HG03064 (cell line): ENCODE measurements around the gene NEU4.
"Not testable (repeated sequence)": the region's sequence is repeated elsewhere in the genome, so short reads cannot be mapped to it uniquely, and the experiment has no call there.

Source experiments
- ATAC-seq: cut with Tn5 transposase; IDR thresholded peaks from one replicate; pipeline ENCODE4 v1.9.1; 2021; ENCODE audit warnings: low read depth; ENCODE audit not compliant: unreplicated experiment

Gene NEU4

DNA sequence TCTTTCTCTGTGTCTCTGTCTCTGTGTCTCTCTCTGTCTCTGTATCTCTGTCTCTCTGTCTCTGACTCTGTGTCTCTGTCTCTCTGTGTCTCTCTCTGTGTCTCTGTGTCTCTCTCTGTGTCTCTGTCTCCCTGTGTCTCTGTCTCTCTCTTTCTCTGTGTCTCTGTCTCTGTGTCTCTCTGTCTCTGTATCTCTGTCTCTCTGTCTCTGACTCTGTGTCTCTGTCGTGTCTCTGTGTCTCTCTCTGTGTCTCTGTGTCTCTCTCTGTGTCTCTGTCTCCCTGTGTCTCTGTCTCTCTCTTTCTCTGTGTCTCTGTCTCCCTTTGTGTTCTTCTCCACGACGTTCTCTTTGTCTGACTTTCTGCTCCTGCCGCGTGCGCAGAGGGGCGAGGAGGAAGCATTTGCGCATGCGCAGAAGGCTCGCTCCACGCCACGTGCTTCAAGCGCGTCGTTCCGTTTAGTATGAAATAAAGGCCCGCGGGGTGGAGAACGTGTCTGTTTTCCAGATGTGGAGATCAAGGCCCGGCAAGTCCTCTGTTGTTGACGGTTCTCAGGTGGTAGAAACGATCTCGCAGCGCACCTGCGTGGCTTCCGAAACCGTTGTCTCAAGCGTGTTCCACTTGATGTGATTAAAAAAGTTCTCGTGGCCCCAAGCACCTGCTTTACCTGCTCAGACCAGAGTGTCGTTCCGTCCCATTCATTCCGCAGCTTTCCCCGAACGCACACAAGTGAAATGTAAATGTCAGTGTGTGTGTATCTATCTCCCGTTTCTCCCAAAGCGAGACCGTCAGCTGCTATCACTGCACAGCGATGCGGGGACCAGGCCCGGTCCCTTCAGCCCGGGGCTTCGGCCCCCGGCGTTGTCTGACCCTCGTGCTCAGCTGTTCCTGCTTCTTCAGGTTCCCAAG is 14.8 kb downstream of the NEU4 start:
- ATAC-seq = not testable (repeated sequence)

DNA sequence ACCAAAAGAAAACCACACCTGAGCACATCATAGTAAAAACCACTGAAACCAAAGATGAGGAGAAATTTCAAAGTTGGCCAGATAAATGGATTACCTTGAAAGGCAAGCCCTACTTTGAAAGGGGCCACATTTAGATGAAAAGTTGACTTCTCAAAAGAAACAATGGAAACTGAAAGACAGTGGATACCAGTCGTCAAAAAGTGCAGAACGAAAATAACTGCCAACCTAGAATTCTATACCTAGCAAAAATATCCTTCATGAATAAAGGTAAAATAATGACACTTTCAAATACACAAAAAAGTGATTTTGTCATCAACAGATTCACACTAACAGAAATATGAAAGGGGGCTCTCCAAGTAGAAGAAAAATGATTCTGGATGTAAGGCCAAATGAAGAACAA is 18.4 kb downstream of the NEU4 start:
- ATAC-seq = no peak

DNA sequence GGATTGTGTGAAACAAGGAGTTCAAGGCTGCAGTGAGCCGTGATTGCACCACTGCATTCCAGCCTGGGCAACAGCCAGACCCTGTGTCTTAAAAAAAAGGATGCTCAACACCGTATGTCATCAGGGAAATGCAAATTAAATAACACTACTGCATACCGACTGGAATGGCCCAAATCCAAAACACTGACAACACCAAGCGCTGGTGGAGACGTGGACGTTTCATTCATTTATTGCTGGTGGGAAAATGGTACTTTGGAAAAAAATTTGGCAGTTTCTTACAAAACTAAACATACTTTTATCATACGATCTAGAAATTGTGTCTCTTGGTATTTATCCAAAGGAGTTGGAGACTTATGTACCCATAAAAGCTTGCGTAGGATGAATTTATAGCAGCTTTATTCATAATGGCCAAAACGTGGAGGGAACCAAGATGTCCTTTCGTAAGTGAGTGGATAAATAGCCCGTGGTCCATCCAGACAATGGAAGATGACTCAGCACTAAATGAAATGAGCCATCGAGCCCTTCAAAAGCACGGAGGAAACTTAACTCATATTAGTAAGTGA is 24.2 kb downstream of the NEU4 start:
- ATAC-seq = no peak

DNA sequence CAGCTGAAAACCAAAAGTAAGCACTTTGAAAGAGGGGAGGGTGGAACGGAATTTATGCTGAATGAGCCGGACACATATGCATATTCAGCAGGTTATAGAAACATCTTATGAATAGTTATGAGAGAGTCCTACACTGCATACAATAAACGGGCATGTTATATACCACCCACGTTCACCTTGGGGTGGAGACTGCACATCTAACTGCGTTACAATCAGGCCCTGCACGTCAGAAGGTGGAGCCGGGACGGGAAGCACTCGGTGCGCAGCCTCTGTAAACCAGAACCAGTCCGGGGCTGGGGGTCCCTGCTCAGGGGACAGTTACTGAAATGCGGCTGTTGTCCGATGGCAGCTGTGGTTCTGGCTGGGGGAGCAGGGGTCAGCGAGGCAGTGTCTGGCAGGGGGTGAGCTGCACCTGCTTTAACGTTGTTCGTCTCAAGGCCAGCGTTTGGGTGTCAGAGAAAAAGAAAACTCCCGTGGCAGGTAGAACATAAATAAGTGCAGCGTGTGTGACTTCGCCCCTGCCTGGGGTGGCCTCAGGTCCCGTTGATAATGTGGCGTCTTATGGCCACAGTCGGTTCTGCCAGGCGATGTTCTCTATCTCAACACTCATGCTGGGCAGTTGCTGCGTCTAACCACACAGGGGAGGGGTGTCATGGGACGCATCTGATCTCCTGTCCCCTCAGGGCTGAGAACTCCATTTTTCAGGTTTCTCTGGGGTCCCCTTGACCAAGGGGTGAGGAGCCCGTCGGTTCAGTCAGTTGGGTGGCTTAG is 24.9 kb downstream of the NEU4 start:
- ATAC-seq = not testable (repeated sequence)

DNA sequence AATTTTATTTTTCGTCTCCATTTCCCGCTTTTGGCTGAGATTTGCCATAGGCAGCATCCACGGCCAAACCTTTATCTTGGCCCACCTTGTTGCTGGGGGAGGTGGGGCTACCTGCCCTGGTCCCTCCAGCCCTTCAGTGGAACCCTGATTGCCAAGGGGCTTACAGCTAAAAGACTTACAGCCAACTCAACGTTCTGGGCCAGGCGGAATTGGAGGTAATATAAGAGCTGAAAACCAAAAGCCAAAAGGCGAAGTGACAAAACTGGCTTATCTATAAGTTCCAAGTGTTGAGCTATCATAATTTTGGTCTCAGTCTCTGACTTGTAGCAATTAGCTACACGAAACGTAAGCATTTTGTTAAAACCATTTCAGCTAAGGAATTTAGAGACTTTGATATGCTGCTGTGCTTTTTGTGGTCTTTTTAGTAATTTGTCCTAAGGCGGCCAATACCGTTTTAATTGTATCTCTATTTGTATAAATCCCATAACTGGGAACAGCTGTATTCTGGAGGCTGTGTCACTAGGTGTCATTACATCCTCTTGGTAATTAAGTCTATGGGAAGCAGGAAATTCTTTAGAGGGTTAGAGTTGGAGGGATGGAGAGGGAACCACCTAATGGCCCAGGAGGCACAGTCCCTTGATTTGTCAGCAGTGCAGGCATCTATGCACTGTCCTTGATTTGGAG is 25.7 kb downstream of the NEU4 start:
- no peak for ATAC-seq

DNA sequence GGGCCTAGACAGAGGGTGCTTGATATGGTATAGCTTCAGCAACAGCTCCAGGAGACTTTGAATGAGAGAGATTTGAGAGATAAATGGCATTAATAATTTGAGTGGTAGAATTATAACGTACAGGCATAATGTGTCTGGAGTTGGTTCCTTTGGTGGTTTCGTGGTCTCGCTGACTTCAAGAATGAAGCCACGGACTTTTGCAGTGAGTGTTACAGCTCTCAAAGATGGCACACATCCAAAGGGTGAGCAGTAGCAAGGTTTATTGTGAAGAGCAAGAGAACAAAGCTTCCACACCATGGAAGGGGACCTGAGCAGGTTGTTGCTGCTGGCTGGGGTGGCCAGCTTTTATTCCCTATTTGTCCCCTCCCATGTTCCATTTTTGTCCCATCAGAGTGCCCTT is 26.6 kb downstream of the NEU4 start:
- no peak for ATAC-seq

DNA sequence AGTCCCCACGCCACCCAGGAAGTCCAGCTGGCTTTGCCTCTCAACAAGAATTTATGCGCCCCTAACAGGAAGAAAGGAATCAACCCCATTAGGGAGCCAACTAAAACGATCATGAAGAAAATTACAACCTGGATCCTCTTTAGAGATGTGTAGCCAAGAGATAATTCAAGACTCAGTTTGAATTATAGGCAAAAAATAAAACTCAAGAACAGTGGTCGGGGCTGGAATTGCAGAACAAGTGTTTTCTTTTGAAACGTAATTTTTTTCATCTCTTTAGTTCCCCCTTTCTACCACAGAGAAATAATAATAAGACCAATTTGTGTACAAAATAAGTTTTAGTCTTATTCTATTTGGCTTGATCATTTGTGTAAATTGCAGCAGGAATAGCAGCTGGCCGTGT is 27.3 kb downstream of the NEU4 start:
- no peak for ATAC-seq

DNA sequence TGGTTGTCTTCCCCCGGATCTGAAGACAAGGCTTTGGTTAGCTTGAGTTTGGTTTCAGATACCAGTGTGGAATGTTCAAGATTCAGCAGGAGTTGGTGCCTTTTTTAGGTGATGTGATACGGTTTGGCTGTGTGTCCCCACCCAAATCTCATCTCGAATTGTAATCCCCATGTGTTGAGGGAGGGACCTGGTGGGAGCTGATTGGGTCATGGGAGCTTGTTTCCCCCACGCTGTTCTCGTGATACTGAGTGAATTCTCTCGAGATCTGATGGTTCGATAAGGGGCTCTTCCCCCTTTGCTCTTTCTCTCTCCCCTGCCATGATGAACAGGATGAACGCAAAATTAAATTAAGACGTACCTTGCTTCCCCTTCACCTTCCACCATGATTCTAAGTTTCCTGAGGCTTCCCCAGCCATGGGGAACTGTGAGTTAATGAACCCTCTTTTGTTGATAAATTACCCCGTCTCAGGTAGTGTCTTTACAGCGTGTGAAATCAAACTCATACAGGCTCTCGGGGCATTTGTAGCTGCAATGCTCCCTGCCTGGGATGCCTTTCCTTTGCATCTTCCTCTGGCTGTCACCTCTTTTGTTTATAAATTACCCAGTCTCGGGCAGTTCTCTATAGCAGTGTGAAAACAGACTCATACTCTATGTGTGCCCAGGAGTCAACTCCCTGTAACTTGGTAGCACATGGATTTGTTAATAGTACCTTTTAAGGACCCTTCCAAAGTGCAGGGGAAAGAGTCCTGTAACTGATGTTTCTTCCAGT is 28.4 kb downstream of the NEU4 start:
- ATAC-seq = no peak

DNA sequence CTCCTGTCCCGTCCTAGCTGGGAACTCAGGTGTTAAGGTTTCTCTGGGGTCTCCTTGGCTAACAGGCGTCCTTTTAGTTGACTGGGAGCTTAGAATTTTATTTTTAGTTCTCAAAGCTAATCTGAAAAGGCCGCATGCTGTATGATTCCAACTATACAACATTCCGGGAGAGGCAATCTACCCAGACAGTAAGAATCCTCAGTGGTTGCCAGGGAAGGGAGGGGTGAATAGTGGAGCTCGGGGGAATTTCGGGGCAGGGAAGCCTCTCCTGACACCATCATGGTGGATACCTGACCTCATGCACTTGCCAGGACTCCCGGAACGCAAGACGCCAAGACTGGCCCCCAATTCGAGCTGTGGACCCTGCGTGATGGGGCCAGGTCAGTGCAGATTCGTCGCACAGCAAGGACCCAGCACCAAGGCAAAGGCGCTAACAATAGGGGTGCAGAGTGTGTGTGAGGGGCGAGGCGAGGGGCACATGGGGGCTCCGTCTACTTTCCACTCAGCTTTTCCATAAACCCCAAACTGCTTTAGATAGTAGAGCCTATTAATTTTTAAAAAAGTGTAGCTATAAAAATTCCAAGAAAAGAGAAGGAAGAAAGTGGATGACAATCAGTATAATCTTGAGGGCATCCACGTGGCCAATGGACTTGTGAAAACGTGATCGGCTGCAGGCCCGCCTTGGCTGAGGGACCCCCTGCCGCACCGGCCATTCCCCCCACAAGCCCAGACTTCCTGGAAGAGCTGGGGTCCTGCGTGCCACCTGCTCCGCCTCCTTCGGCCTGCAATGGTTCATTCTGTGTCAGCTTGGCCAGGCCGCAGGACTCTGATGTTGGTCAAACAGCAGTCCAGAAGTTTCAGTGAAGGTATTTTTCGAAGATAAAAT is 32.4 kb downstream of the NEU4 start:
- ATAC-seq = no peak

DNA sequence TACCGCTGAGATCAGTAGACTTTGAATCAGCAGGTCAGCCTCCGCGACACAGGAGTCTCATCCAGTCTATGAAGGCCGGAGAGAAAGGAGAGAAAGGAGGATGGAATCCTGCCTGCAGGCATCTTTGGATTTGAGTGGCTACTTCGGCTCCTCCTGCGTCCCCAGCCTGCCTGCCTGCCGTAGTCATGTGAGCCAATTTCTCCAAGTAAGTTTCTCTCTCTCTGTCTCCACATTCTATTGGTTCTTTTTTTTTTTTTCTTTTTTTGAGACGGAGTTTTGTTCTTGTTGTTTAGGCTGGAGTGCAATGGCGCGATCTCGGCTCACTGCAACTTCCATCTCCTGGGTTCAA is 33.0 kb downstream of the NEU4 start:
- ATAC-seq = no peak

DNA sequence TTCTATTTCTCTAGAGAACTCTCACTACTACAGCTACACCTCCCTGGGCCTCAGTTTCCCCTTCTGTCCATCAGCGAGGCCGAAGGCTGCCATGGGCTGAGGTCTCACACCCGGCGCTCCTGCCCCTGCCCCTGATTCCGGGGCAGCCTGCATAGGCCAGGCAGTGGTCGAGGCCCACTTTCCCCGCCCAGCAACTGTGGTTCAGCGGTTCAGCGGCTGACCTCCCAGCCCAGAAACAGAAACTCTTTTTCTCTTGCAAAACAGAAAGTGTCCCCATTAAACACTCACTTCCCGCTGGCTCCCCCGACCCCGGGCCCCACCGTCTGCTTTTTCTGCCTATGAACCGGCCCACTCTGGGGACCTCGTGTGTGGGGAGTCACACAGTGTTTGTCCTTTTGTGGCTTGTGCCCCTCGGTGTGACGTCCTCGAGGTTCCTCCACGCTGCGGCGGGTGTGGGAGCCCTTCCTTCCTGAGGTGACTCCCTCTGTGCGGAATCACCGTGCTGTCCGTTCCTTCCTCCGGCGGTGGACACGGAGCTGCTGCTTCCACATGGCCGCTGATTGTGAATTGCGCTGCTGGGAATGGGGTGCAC is 33.7 kb downstream of the NEU4 start:
- no peak for ATAC-seq

DNA sequence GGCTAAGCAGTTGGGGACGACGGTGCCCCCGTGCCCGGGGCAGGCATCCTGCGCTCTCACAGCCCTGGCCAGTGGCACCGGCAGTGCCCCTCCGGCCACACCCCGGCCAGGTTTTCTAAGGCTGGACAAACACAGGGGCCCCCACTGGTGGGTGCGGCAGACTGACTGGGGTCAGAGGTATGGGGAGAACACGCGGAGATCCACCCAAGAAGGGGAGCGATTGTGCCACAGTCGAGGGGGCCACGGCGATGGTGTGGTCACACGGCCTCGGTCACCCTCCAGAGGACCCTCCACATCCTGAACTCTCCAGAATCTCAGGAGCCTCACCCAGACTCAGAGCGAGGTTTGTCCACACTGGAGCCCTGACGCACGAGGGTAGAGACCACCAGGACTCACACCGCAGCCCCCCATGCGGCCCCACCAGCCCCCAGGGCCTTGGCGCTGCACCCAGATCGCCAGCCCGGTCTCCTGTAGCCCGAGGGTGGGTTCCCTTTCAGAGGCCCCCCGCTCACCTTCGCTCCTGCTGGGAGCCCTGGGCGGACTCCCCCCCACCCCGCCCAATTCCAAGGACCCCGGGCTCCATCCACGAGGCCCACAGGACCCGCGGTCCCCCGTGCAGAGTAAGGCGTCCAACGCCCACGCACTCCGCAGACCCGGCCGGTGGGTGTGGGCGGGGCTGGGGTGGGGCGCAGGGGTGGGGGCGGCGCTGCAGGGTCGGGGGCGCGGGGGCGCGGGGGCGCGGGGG is 34.5 kb downstream of the NEU4 start:
- no peak for ATAC-seq

DNA sequence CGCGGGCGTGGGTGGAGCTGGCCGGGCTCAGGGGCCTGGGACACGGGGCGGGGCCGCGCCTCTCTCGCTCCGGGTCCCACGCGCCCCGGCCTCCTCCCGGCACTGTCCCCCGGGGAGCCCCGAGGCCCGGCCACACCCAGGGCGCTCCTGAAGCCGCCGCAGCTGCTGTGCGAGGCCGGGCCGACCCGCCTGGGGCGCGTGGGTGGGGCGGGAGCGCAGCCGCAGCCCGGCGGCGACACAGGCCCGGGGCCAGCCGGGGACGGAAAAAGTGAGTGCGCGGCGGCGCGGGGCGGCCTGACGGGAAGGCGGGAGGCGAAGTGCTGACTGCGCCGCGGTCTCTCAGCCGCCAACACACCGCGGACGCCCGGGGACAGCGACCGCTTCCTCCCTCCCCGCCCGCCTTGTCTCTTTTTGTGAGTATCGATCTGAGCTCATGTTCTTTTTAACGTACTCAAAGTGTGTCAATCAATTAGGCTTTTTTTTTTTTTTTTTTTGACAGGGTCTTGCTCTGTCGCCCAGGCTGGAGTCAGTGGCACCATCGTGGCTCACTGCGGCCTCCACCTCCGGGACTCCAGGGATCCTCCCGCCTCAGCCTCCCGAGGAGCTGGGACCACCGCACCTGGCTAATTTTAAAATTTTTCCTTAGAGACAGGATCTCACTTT is 35.2 kb downstream of the NEU4 start:
- ATAC-seq = no peak

DNA sequence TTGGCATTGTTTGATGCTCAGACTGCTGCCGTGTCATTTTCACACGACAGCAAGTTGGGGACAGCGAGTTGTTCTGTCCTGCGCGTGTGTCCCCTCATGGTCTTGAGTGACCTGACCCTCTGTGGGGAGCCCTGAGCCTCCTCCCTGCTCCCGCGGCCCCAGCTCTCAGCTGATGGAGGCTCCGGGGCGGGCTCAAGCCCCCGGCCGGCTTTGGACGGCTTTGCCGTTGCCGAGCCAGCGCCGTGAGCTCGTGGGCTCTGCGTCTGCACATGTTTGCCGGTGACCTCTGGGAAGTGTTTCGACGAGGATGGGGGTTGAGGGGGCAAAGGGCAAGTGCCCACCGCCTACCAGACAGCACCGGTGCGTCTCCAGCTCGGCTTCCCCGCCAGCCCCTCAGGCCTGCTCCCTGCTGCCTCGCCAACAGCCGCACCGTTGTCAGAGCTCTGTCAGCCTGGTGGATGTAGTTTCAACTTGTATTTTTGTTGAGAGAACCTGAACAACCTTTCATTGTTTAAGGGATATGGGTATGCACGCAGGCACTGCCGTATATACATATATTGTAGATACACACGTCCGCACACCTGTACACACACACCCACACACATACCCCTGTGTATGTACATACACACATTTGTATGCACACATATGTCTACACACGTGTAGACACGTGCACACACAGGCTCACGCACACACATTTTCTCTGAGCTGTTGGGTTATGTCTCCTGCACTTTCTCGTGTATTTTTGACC is 36.0 kb downstream of the NEU4 start:
- no peak for ATAC-seq

DNA sequence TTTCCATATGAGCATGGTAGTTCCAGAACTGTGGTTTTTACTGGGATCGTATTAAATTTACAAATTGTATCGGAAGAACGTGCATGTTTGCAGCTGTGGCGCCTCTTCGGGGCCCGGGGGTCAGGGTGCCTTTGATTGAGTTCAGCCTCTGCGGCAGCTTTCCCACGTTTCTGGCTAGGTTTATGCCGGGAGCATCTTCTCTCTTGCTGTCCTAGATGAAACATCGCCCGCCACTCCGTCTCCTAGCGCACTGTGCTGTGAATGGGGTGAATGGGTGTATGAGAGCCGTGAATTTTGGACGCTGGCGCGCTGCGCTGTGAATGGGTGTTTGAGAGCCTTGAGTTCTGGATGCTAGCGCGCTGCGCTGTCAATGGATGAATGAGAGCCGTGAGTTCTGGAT is 37.4 kb downstream of the NEU4 start:
- no peak for ATAC-seq

DNA sequence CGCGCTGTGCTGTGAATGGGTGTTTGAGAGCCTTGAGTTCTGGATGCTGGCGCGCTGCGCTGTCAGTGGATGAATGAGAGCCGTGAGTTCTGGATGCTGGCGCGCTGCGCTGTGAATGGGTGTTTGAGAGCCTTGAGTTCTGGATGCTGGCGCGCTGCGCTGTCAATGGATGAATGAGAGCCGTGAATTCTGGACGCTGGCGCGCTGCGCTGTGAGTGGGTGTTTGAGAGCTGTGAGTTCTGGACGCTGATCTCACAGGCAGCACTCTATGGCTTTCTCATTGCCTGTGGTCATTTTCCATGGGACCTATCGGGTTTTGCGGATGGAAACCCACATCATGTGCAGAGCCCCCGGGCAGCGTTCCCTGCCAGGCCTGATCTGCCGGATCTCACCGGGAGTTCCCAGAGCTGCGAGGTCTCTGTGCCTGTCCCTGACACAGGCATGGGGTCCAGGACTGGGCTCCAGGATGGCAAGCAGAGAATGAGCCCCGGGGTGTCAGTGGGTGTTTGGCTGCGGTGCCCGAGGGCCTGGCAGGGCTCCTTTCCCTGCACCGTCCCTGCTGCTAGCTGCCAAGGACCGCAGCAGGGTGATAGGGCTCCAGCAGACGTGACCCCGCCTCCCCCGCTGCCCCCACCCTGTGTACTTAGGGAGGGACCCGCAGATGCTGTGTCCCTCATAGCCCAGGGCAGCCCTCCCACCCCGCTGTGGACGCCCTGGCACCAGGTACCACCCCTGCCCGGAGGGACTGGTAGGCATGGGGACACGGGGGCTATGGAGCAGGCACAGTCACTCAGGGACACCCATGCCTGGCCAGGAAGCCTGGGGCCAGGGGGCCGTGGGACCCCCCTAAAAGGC is 40.0 kb downstream of the NEU4 start:
- ATAC-seq = no peak
